Measurements from ENCODE around the gene GNPAT.

Gene GNPAT

DNA sequence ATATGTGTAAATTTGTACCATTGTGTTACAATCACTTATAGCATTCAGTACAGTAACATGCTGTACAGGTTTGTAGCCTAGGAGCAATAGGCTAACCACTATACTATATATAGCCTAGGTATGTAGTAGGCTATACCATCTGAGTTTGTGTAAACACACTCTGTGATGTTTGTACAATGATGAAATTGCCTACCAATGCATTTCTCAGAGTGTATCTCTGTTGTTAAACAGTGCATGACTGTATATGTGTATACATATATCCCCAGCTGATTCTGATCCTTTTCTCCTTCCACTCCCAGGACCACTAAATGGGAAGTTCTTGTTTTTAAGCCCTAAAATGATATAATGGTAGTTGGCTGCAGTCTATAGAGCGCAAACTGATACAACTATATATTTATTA is 7.8 kb downstream of the GNPAT start:
- no peak for DNase-seq

DNA sequence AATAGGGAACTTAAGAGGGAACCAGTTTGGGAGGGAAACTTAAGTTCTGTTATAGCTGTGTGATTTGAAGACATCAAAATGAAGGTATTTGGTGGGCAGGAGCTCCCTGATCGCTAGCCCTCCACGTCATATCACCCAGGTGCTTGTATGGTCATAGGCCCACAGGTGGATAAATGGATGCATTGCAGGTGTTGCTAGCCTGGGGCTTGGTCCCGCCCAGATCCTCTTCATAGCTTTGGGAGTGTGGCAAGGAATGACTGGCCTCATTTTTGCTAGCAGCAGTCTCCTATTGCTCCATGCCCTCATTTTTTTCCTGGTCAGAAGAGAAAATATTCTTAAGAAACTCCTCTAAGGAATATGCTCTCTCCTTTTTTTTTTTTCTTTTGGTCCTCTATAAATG is 11.3 kb downstream of the GNPAT start:
- no peak for DNase-seq

DNA sequence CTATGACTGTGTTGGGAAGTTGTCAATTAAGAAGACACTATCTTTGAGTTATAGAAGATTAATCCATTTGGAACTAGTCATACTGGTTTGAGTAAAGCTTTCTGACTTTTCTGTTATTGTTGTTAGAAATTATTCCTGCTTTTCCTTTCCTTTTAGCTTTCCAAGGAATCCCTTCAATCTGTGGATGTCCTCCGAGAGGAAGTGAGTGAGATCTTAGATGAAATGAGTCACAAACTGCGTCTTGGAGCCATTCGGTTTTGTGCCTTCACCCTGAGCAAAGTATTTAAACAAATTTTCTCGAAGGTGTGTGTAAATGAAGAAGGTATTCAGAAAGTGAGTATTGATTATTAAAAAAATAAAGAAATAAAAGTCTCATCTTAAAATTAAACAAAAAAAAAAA is 19.3 kb downstream of the GNPAT start:
- no peak for DNase-seq

DNA sequence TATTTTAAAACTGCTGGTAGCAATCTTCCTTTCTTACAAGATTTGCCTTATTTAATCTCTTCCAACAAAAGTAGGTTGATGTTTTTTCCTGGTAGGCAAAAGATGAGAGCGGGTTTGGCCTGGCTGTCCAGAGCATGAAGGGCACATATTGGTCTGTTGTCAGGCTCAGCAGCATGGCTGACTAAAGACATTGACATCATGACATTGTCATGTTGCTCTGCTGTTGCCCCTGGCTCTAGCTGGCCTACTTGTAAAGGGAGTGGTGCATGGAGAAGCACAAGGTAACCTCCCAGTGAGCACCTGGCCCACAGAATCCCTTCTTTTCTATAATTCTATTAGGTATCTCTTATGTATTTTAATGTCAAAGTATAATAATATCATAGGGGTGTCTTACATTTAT is 23.6 kb downstream of the GNPAT start:
- DNase-seq = no peak

DNA sequence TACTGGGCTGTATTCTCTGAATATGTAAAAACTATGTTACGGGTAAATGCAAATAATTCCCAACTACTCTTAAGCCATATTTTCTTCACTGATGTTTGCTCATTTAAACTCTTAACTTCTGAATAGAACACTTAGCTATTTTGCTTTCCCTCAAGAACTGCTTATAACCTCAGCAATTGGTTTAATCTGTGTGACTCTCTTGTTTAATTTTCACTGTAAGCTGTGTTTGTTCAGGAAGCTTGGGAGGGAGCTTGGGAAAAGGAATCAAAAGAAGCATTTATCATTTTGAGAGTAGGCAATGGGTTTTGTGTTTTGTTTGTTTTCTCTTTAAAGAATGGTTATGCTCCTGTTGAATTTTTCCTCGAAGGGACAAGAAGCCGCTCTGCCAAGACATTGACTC is 24.4 kb downstream of the GNPAT start:
- DNase-seq = no peak

DNA sequence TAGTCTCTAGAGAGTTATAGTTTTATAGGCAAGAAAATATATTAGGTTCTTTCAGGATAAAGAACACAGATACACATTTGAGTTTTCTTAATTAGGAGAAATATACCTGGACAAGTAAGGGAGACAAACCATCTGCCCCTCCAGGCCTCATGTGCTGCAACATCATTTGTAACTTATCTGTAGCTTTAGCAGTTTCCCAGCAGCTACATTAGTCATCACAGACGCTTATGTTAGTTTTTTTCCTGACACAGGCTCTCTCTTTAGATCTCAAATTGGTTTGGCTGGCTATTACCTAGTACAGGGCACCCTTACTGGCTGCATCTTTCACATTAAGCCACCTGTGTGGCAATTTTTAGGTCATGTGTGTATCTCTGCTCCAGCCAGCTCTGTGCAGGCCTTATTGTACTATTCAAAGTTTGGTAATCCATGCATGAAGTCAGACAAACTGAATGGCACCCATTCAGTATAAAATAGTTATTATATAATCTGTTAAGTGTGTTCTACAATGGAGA is 25.9 kb downstream of the GNPAT start:
- no peak for DNase-seq

DNA sequence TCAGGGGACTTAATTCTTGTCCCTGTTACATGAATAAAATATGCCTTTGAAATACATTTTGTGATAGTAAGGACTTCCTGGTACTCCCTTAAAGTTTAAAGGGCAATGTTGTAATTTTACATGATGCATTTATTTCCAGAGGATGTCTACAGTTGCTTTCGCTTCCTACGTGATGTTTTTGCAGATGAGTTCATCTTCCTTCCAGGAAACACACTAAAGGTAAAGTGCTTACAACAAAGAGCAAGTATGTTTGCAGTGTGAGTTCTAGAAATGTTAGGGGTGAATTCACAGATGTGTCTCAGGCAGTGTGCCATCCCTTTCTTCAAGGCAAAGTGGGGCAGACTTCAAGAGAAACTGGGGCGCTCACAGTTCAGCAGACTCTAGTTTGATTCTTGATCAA is 31.2 kb downstream of the GNPAT start:
- peak in 1 of 5 donors; percentile 76 for DNase-seq

DNA sequence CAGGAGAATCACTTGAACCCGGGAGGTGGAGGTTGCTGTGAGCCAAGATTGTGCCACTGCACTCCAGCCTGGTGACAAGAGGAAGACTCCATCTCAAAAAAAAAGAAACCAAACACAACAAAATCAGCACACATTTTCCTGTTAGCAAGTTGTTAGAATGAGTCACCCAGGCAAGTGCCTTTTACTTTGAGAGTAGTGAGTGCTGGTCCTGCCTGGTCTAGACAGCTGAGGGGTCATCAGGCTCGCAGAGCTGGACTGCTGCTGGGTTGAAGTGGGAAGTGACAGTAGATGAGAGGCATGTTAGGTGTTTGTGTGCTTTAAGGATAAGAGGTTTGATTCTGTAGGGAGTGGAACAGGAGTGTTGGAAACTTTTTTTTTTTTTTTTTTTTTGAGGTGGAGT is 31.9 kb downstream of the GNPAT start:
- peak in 1 of 5 donors; percentile 57 for DNase-seq

DNA sequence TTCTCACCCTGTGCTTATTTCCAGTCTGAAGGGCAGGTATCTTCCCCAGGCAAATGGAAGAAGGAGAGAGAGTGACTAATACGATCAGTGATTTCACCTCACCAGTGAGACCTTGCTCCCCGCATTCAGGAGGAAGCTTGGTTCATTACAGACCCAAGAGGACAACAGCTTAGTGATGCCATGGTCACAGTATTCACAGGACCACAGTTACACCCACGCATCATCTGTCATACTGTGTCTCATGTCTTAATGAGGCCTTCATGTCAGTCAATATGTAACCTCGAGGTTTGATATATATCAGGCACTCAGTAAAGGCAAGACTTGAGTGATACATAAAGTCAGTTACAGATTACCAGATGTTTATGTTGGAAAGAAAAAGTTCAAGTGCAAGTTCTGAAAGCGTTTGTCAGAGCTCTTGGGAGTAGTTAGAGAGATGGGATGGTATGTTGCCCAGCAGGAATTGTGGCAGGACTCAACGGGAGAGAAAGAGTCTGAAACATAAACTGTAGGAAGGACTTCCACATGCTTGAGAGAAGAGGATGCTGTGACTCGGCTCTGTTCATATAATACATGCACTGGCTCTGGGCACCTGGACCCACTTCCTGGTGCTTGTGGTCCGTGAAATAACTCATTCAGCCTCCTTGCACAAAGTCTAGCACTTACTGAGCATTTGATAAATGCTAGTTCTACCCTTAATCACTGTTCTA is 33.3 kb downstream of the GNPAT start:
- peak in 1 of 5 donors; percentile 45 for DNase-seq

DNA sequence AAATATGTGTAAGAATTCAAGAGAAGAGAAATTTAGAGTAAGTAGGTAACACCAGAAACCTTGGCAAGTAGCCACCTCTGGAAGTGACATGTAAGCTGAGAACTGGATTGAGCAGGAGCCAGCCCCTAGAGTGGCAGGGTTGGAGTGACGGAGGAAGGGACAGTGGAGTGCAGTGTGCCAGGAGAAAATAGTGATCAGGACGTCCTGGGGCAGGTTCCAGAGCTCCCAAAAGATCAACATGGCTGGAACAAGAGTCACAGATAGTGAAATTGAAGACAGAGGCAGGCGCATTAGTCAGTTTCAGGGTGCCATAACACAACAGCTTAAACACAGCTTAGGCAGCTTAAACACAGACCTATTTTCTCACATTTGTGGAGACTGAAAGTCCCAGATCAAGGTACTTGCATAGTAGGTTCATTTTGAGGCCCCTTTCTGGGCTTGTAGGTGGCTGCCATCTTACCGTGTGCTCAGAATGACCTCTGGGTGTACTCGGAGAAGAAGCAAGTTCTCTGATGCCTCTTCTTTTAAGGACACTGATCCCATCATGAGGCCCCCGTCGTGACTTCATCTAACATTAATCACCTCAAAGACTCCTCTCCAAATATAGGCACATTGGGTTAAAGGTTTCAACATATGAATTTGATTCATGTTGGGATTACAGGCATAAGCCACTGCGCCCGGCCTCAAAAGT is 37.2 kb downstream of the GNPAT start:
- DNase-seq = no peak

DNA sequence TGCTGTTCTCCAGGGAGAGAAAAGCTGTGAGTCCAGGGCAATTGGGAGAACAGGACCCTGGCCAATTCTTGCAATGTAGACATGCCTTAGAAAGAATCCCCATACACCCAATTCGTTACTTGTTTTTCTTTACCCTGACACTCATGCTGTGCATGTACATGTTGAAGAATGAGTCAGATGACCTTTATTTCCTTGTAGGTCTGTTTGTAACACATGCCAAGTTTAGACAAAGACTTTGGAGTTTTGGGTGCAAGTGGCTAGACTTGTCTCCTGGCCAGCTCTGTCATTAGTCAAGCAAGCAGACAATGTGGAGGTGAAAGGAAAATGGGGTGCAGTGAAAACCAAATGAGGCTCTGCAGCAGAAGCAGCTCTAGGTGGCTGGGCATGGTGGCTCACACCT is 38.1 kb downstream of the GNPAT start:
- no peak for DNase-seq

DNA sequence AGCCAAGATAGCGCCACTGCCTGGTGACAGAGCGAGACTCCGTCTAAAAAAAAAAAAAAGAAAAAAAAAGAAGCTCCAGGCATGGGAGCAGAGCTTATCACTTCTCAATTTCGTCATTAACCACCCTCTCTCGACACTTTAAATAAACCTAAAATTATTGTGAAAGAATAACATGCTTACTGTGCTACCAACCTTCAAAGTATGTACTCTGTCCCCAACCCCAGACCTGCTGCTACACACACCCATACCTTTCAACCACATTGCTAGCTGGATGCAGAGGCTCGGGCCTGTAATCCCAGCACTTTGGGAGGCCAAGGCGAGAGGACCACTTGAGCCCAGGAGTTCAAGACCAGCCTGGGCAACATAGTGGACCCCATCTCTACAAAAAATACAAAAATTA is 38.7 kb downstream of the GNPAT start:
- no peak for DNase-seq

DNA sequence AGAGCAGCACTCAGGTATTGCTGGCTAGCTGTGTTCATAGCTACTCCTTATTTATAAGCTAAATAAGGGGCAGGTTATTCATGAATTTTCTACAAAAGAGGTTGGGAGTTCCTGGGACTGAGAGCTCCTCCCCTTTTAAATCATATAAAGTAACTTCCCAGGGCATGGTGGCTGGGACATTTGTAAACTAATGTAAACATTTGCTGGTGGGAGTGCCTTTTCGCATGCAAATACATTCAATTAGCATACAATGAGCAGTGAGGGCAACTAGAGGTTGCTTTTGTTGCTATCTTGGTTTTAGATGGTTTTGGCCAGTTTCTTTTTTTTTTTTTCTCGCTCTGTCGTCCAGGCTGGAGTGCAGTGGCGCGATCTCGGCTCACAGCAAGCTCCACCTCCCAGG is 43.4 kb downstream of the GNPAT start:
- DNase-seq = no peak

DNA sequence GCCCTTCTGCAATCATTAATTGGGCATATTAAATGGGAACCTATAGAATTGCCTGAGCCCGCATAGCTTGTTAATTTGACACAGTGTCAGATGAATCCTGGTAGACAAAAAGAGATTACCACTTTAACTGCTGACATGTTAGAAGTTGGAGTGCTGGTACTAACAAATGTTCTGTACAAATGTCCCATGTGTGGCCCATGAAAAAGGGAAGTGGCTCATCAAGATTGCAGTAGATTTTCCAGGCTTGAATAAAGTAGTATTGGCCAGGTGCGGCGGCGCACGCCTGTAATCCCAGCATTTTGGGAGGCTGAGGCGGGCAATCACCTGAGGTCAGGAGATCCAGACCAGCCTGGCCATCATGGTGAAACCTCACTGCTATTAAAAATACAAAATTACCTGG is 45.6 kb downstream of the GNPAT start:
- no peak for DNase-seq

DNA sequence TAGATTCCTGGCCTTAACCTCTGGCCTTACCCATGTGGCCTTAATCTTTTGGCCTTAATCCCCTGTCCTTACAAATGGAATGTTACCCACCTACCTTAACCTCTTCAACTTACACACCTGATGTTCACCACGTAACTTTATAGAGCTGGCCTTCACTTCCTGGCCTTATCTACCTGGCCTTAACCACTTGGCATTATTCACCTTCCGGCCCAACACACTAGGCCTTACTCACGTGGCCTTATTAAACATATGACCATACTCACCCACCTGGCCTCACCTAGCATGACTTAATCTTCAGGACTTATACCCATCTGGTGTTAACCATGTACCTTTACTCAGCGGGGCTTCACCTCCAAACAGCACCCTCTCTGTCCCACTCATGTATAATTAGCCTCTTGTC is 54.9 kb downstream of the GNPAT start:
- no peak for DNase-seq

DNA sequence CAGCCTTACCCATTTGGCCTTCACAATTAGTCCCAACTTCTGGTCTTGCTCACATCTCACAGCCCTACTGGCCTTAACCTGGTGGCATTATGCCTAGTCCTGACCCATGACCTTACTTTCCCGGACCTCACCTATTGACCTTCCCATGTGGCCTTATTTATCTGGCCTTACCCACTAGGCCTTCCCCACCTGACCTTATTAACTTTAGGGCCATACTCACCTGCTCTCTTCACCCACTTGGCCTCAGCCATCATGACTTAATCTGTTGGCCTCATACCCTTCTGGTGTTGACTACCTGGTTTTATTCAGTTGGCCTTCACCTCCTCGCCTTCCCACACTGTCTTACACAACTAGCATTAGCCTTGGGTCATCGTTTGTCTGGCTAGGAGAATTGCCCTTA is 61.0 kb downstream of the GNPAT start:
- DNase-seq = no peak

DNA sequence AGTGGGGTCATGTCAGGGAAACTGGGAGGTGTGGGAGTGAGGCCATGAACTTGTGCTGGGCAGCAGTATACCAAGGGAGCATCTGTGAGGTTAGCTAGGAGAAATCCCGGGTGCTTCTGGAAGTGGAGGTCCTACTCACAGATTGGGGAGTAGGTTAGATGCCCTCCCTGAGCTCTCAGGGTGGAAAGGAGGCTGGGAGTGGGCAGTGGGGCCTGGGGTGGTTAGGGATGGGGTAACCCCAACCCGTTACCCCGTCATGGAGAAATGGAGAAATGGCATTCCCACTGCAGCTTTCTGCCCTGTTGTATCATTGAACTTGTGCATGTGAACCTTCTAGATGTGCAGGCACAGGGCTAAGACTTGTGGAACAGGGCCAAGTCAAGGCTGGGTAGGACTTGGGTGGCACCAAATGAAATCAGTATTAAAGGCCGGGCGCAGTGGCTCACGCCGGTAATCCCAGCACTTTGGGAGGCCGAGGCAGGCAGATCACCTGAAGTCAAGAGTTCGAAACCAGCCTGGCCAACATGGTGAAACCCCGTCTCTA is 69.5 kb downstream of the GNPAT start:
- DNase-seq = no peak

DNA sequence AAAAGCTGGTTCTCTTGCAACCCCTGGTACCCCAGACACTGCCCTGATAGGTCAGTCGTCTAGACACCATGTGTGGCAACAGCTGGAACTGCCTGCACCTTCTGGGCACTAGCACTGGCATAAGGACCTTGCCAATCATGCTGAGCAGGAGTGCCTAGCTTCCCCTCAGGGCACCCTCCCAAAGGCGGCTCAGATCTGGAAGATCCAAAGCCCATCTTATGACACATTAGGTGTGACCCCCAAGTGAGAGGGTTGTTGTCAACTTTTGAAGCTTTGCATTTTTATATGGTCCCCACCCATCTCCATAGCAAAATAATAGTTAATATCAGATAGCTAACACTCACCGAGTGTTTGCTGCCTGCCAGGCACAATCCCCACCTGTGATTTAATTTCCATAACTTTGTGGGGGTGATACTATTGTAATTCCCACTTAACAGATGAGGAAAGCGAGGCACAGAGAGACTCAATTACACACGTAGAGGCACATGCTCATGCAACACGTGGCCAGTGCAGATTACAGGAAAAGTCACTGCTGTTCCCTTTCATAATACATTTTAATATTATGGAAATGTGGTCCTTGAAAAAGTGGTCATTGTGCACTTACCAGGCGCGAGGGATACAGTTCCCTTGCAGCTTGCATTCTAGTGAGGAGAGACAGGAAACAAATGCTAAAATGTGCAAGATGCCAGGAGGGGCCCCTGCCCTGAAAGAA is 70.9 kb downstream of the GNPAT start:
- no peak for DNase-seq

DNA sequence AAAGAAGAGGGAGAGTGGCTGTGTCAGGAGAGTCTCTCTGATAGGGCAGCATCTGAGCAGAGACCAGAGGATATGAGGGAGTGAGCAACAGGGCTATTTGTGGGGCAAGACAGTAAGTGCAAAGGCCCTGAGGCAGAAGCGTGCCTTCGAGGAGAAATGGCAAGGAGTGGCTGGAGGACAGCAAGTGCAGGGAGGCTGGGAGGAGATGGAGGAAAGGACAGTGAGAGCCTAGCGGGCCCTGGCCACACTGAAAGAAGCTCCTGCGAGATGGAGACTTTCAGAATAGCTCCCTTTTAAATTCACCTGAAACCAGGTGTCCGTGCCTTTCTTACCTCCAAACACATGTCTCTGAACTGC is 71.4 kb downstream of the GNPAT start:
- DNase-seq = no peak

DNA sequence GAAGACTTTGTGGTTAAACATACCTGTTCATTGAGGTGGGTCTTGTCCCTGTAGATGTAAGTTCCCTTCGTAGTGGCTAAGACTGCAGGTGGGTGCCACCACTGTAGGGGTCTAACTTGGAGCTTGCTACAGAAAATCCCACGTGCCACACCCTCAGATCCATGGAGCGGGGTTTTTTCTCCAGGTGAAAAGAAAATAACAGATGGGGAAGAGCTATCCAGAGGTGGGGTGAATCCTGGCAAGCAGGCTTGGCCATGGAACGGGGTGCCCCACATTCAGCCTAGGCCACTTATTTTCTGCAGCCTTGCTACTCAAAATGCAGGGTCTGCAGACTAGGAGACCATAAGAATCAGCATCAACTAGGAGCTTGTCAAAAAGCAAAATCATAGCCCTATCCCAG is 72.6 kb downstream of the GNPAT start:
- DNase-seq = no peak

DNA sequence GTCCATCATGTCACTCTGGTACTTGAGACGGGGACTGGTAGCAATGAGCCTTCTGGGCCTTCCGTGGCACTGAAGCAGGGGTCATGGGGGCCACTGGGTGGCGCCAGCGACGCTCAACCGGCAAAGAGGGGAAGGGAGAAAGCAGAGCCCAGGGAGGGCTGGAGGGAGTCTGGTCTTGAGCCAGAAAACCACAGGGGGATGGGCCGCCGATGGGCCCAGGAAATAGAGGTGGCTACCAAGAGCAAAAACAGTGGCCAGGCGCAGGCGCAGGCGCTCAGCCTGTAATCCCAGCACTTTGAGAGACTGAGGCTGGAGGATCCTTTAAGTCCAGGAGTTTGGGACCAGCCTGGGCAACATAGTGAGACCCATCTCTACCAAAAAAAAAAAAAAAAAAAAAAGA is 74.9 kb downstream of the GNPAT start:
- DNase-seq = peak in 3 of 5 donors; percentile 8 to 55 (median 22)

DNA sequence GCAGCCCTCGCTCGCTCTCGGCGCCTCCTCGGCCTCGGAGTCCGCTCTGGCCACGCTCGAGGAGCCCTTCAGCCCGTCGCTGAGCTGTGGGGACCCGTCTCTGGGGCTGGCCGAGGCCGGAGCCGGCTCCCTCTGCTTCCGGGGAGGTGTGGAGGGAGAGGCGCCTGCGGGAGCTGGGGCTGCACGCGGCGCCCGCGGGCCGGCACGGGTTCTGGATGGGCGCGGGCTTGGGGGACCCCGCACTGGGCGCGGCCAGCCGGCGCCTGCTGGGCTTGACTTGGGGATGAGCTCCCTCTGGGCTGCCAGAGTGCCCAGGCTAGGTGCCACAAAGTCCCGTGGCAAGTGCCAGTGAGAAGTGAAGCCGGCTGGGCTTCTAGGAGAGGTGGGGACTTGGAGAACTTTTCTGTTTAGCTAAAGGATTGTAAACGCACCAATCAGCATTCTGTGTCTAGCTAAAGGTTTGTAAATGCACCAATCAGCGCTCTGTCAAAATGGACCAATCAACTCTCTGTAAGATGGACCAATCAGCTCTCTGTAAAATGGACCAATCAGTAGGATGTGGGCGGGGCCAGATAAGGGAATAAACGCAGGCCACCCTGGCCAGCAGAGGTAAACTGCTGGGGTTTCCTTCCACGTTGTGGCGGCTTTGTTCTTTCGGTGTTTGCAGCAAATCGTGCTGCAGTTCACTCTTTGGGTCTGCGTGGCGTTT is 76.4 kb downstream of the GNPAT start:
- DNase-seq = no peak

DNA sequence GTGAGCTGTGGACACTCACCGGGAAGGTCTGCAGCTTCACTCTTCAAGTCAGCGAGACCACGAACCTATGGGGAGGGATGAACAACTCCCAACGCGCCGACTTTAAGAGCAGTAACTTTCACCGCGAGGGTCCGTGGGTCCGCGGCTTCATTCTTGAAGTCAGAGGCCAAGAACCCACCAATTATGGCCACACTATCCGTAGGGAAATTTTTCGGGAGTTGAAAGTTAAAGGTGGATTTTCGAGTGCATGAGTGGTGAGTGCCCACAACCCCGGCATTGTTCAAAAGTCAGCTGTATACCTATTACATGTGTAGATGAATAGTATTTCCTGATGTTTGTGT is 77.0 kb downstream of the GNPAT start:
- DNase-seq = no peak

Measured in T-helper 1 cell (primary cell).